Kidney (tissue), 14 donors: ENCODE measurements around the gene DUS3L. TPM values are rescaled to one million over a fixed set of nuclear protein-coding genes. Genes with fewer than 3 reads are reported as not detected.
A peak's percentile ranks its signal among the peaks of the same experiment; 100 is the strongest.

Source experiments
- DNase-seq, 5 donors: peaks; one replicate each; pipeline ENCODE4 v3.0.0-alpha.2; 2013 to 2020
- FAIRE-seq: peaks from 2 replicates; lab custom pipeline; 2012; peaks lifted over from hg19 to GRCh38; lab: Jason Lieb, UNC
- H3K27ac ChIP-seq, 2 donors: one replicate each; pipeline ENCODE4 v1.7.0; 2013; ENCODE audit warnings: low read depth in 2 of 2, low read length in 2 of 2, inconsistent platforms in 1 of 2
- H3K27me3 ChIP-seq: one replicate; pipeline ENCODE4 v1.7.1; 2013; ENCODE audit warnings: low read length, inconsistent platforms; ENCODE audit not compliant: control insufficient read depth, insufficient read depth
- H3K36me3 ChIP-seq, 3 donors: one replicate each; pipeline versions ENCODE4 v1.7.0 to v1.7.1; 2013; ENCODE audit warnings: low read length in 3 of 3, control low read depth in 1 of 3, inconsistent platforms in 1 of 3; ENCODE audit not compliant: insufficient read depth in 3 of 3, control insufficient read depth in 2 of 3
- H3K4me1 ChIP-seq, 3 donors: one replicate each; pipeline versions ENCODE4 v1.7.0 to v1.7.1; 2013; ENCODE audit warnings: low read length in 3 of 3, inconsistent platforms in 1 of 3, low read depth in 1 of 3; ENCODE audit not compliant: control insufficient read depth in 2 of 3, insufficient read depth in 2 of 3
- H3K4me3 ChIP-seq, 3 donors: one replicate each; pipeline versions ENCODE4 v1.7.0 to v1.8.1; 2013; ENCODE audit warnings: low read length in 3 of 3, control low read depth in 1 of 3, inconsistent platforms in 1 of 3
- H3K9ac ChIP-seq, 3 donors: one replicate each; pipeline versions ENCODE4 v1.7.0 to v1.7.1; 2013; ENCODE audit warnings: low read length in 3 of 3, control low read depth in 1 of 3, inconsistent platforms in 1 of 3
- H3K9me3 ChIP-seq, 3 donors: one replicate each; pipeline versions ENCODE4 v1.7.0 to v1.7.1; 2013; ENCODE audit warnings: low read length in 3 of 3, control low read depth in 1 of 3, inconsistent platforms in 1 of 3; ENCODE audit not compliant: control insufficient read depth in 2 of 3, insufficient read depth in 1 of 3
- CTCF ChIP-seq: IDR thresholded peaks from 3 replicates; pipeline ENCODE4 v1.5.1; 2012; ENCODE audit warnings: mild to moderate bottlenecking, moderate library complexity, borderline replicate concordance; ENCODE audit not compliant: insufficient read depth; ENCODE audit errors: extremely low read depth
- intact Hi-C: fragments of 100-400 bp; cut with DNase I; formaldehyde crosslinking; loops from one replicate; pipeline ENCODE4 v1.11.1; 2022
- polyA plus RNA-seq: library from polyadenylated mRNA; stranded (reverse); fragments of 350-450 nt; fragmentation: Illumina TruSeq; extraction: RNeasy Lipid Tissue Mini Kit (QIAGEN cat#74804); gene quantifications from one replicate; pipeline ENCODE4 v1.2.3, GENCODE V29; 2014; ENCODE audit warnings: low read depth, low replicate concordance; ENCODE audit not compliant: insufficient read depth
- total RNA-seq: library from RNA; stranded (reverse); fragmentation: NEBNext Ultra II Directional; extraction: Animal tissue kit (Norgen Biotek cat#: 25700); gene quantifications from one replicate; pipeline ENCODE4 v1.2.1, GENCODE V29; 2021
- donor health status: control.
- donor health status: control.
- donor health status: control.
- donor health status: control.
- donor health status: control.
- donor health status: DM: yes; HTN: yes; CAD: no.
- donor health status: Normal renal cell carcinoma (clear cell type).

DUS3L gene
- total and polyA plus RNA-seq, 2 donors from 2014 or later = 18.1 to 37.6 TPM

- no peaks in the 10 kb centered on the region for H3K27me3 ChIP-seq
- no peaks in the 10 kb centered on the region for H3K36me3 ChIP-seq
- H3K4me1 ChIP-seq = peaks cover 0 to 7% (median 0%) of the 10 kb centered on the region in 3 donors
- H3K9ac ChIP-seq = no peak overlapping the region
- FAIRE-seq = no peak
- no peaks in the 10 kb centered on the region for H3K9me3 ChIP-seq
- no peak overlapping the region for H3K4me3 ChIP-seq
- DNase-seq = peak in 1 of 5 donors; percentile 74
- H3K27ac ChIP-seq = no peak overlapping the region
- TF ChIP-seq CTCF = no peak
- intact Hi-C loops = loop anchor here (10.0 kb wide), 1 partner anchor 87 kb away; no protein-coding TSS in a partner anchor
These were observed 17.3 kb upstream of the DUS3L start for GRCh38 chr19:5808120-5808816.

GRCh38 chr19:5806905-5807304 is 15.9 kb upstream of the DUS3L start:
- DNase-seq (no peak), FAIRE-seq (no peak)
- intact Hi-C loops = loop anchor here (10.0 kb wide), 1 partner anchor 88 kb away; no protein-coding TSS in a partner anchor
- peaks cover 0 to 8% (median 0%) of the 10 kb centered on the region in 3 donors for H3K4me1 ChIP-seq
- H3K4me3 ChIP-seq = no peak overlapping the region
- no peaks in the 10 kb centered on the region for H3K27me3 ChIP-seq
- no peak overlapping the region for H3K27ac ChIP-seq
- H3K9ac ChIP-seq = no peak overlapping the region
- no peaks in the 10 kb centered on the region for H3K36me3 ChIP-seq
- no peaks in the 10 kb centered on the region for H3K9me3 ChIP-seq
- no peak for TF ChIP-seq CTCF

GRCh38 chr19:5806133-5806489 is 15.1 kb upstream of the DUS3L start:
- FAIRE-seq (no peak), DNase-seq (no peak)
- H3K27ac ChIP-seq = no peak overlapping the region
- H3K27me3 ChIP-seq = no peaks in the 10 kb centered on the region
- H3K36me3 ChIP-seq = no peaks in the 10 kb centered on the region
- intact Hi-C loops = loop anchor here (10.0 kb wide), 1 partner anchor 89 kb away; no protein-coding TSS in a partner anchor
- no peak overlapping the region for H3K9ac ChIP-seq
- peak overlapping the region in 1 of 3 donors; percentile 21 for H3K4me3 ChIP-seq
- no peaks in the 10 kb centered on the region for H3K9me3 ChIP-seq
- TF ChIP-seq CTCF = no peak
- peaks cover 0 to 10% (median 0%) of the 10 kb centered on the region in 3 donors for H3K4me1 ChIP-seq
